Endothelial cell of umbilical vein (primary cell): ENCODE measurements around the gene MAGEB17. TPM values are rescaled to one million over a fixed set of nuclear protein-coding genes. Genes with fewer than 3 reads are reported as not detected.

Experiments used
- BruUV-seq: library from RNA; stranded (reverse); fragments of 400-500 nt; replicated peaks from 2 replicates; lab custom pipeline; 2021; lab: Mats Ljungman, UMichigan
- CTCF ChIA-PET: fragments of 300-600, 350-600 bp; sonication (Branson Sonifier 250); formaldehyde crosslinking; loops from one replicate; lab custom pipeline; 2021; ENCODE audit warnings: antibody characterized with exemption, inconsistent platforms; lab: Charles Lee
- POLR2A ChIA-PET: fragments of 300-600, 350-600 bp; sonication (Branson Sonifier 250); formaldehyde crosslinking; loops from one replicate; lab custom pipeline; 2021; ENCODE audit warnings: antibody characterized with exemption, inconsistent platforms; lab: Charles Lee
- DNase-seq: peaks from one replicate; pipeline ENCODE4 v3.0.0-alpha.2; 2011; ENCODE audit warnings: low read depth, low spot score
- FAIRE-seq: peaks from 2 replicates; lab custom pipeline; 2011; peaks lifted over from hg19 to GRCh38; lab: Jason Lieb, UNC
- H2AFZ ChIP-seq: 2 replicates; pipeline ENCODE4 v1.6.0; 2012; ENCODE audit warnings: low read depth, low read length, control low read depth, inconsistent platforms
- H3K27ac ChIP-seq: 2 replicates; pipeline ENCODE4 v1.5.1; 2011; ENCODE audit warnings: low read depth, mild to moderate bottlenecking, control low read depth, low read length, moderate library complexity; ENCODE audit not compliant: insufficient read depth
- H3K27me3 ChIP-seq, 2 experiments: 2 replicates each; pipeline versions ENCODE4 v1.6.0 to v1.6.1; 2011; ENCODE audit warnings: low read length in 2 of 2, mixed read lengths in 1 of 2; ENCODE audit not compliant: control insufficient read depth in 2 of 2, insufficient read depth in 2 of 2
- H3K36me3 ChIP-seq, 2 experiments: 2 replicates in 1 of 2; 3 replicates in 1 of 2; pipeline ENCODE4 v1.5.1; 2011; ENCODE audit warnings: low read length in 2 of 2, mild to moderate bottlenecking in 1 of 2, moderate library complexity in 1 of 2; ENCODE audit not compliant: control insufficient read depth in 2 of 2, insufficient read depth in 2 of 2; ENCODE audit errors: extremely low read depth in 1 of 2
- H3K4me1 ChIP-seq: 3 replicates; pipeline ENCODE4 v1.5.1; 2011; ENCODE audit warnings: mild to moderate bottlenecking, low read length; ENCODE audit not compliant: control insufficient read depth, insufficient read depth; ENCODE audit errors: extremely low read depth
- H3K4me2 ChIP-seq: 2 replicates; pipeline ENCODE4 v1.6.1; 2011; ENCODE audit warnings: low read length, control low read depth, mixed read lengths; ENCODE audit not compliant: insufficient read depth
- H3K4me3 ChIP-seq, 3 experiments: fragments of 200-600 bp in 1 of 3; sonication (generic), shearing (Covaris generic) in 1 of 3; replicated peaks in 1 of 3; 2 replicates each; pipeline ENCODE4 v1.5.1; 2011 to 2016; ENCODE audit warnings: control low read depth in 3 of 3, low read length in 3 of 3, mild to moderate bottlenecking in 2 of 3, inconsistent platforms in 1 of 3, low read depth in 1 of 3, moderate library complexity in 1 of 3; ENCODE audit not compliant: insufficient read depth in 1 of 3
- H3K79me2 ChIP-seq: 2 replicates; pipeline ENCODE4 v1.6.0; 2012; ENCODE audit warnings: low read length, inconsistent platforms; ENCODE audit not compliant: control insufficient read depth, insufficient read depth
- H3K9ac ChIP-seq: replicated peaks from 2 replicates; pipeline ENCODE3; 2011; ENCODE audit warnings: low read length, control low read depth; ENCODE audit not compliant: insufficient read depth; ENCODE audit errors: extremely low read depth
- H3K9me1 ChIP-seq: replicated peaks from 3 replicates; pipeline ENCODE4 v1.6.0; 2011; ENCODE audit warnings: mild to moderate bottlenecking, low read length; ENCODE audit not compliant: control insufficient read depth, insufficient read depth; ENCODE audit errors: extremely low read depth
- H3K9me3 ChIP-seq: replicated peaks from 2 replicates; pipeline ENCODE4 v1.5.1; 2012; ENCODE audit warnings: low read length, inconsistent platforms; ENCODE audit not compliant: control insufficient read depth, insufficient read depth
- H4K20me1 ChIP-seq: replicated peaks from 2 replicates; pipeline ENCODE3; 2011; ENCODE audit warnings: mild to moderate bottlenecking, low read length; ENCODE audit not compliant: control insufficient read depth, insufficient read depth; ENCODE audit errors: extremely low read depth
- EZH2 ChIP-seq: IDR thresholded peaks from 2 replicates; pipeline ENCODE4 v1.6.1; 2012; ENCODE audit warnings: borderline replicate concordance, low read depth, mild to moderate bottlenecking, moderate library complexity, low read length, inconsistent platforms; ENCODE audit not compliant: severe bottlenecking
- FOS ChIP-seq: IDR thresholded peaks from 2 replicates; pipeline ENCODE4 v1.6.1; 2011; ENCODE audit warnings: mild to moderate bottlenecking, low read length, moderate library complexity, borderline replicate concordance; ENCODE audit not compliant: insufficient read depth
- GATA2 ChIP-seq: IDR thresholded peaks from 2 replicates; pipeline ENCODE4 v1.7.0; 2011; ENCODE audit warnings: low read depth, mild to moderate bottlenecking, moderate library complexity, mixed read lengths, low read length; ENCODE audit not compliant: insufficient read length, insufficient read depth
- JUN ChIP-seq: IDR thresholded peaks from 2 replicates; pipeline ENCODE4 v1.6.1; 2011; ENCODE audit warnings: borderline replicate concordance, low read depth; ENCODE audit not compliant: insufficient read length, insufficient read depth
- MYC ChIP-seq: IDR thresholded peaks from one replicate; pipeline ENCODE4 v1.6.1; 2011; ENCODE audit warnings: mild to moderate bottlenecking, low read depth, low read length
- POLR2A ChIP-seq: IDR thresholded peaks from 2 replicates; pipeline ENCODE4 v1.6.1; 2012; ENCODE audit warnings: low read depth, mild to moderate bottlenecking, control low read depth, low read length
- POLR2AphosphoS5 ChIP-seq: IDR thresholded peaks from 2 replicates; pipeline ENCODE4 v1.6.1; 2012; ENCODE audit warnings: low read depth, mild to moderate bottlenecking, control low read depth, low read length, moderate library complexity; ENCODE audit not compliant: insufficient read depth
- dilution Hi-C: fragments of 300-500 bp; cut with MboI; formaldehyde crosslinking; loops from one replicate; pipeline ENCODE4 v1.15.0; 2019; ENCODE audit warnings: low sequenced_read_pairs; ENCODE audit not compliant: extremely low pct_ligation_motif_present
- intact Hi-C: fragments of 100-400 bp; cut with micrococcal nuclease; formaldehyde crosslinking; loops from one replicate; pipeline ENCODE4 v1.10.0; 2022
- polyA plus RNA-seq, 4 experiments: library from polyadenylated mRNA; depleted of rRNA in 3 of 4; stranded (reverse) in 3 of 4; unstranded in 1 of 4; fragments of >200 nt; gene quantifications; 2 replicates each; pipeline versions ENCODE4 v1.2.1 to v1.2.3, GENCODE V29; 2011 to 2012; ENCODE audit warnings: missing spikeins in 1 of 4
- total RNA-seq: library from RNA; stranded (reverse); gene quantifications from 2 replicates; pipeline ENCODE4 v1.2.3, GENCODE V29; 2021
- TF ChIP-seq, protein P1 (sequence below), 2 donors: IDR thresholded peaks; 1 replicate in 1 of 2; 2 replicates in 1 of 2; pipeline ENCODE4 v1.5.1; 2011; ENCODE audit warnings: low read length in 2 of 2, mild to moderate bottlenecking in 2 of 2, moderate library complexity in 2 of 2, control low read depth in 1 of 2, inconsistent platforms in 1 of 2, low read depth in 1 of 2; ENCODE audit not compliant: insufficient read depth in 1 of 2; ENCODE audit errors: extremely low read depth in 1 of 2
- TF ChIP-seq, protein P2 (sequence below): IDR thresholded peaks from 2 replicates; pipeline ENCODE4 v1.6.1; 2011; ENCODE audit not compliant: insufficient read depth, insufficient read length

MAGEB17 gene
- total and polyA plus RNA-seq, 2 donors (not counting 3 experiments of a cell fraction or from before 2014, with no cell fraction given): not detected

DNA sequence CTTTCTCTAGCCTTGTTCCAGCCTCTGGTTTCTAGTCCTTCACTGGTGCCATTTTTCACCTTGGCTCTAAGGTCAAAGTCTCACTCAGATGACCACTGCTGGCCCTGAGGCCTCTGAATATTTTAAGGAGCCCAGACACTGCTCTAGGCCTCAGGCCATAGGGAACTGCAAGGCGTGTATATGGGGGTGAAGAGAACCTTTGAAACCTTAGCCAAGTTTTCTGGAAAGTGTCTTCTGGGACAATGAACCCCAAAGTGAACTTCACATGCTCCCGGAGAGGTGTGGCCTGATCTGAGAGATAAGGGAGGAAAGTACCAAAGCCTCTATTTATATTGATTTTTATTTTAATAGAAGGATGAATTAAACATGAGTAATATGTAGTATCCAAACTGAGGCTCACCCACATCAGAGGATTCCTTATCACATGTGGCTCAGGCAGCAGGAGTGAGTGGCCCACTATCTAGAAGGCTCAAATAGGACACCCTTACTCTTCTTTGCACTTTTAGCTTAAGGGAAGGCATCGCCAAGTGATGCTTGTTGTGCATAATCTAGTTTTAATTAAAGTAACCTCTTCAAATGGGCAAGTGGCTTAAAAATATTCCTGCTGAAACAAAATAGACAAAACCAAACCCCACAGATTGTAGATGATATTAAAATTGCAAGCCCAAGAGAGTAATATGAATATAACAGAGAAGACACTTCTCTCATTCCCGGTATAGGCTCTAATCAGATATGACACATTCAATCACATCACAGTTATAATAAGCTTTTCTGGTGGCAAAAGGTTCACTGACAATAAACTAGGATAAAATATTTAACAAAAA is 25.6 kb upstream of the MAGEB17 start:
- dilution Hi-C loops: no loop called here
- Histone ChIP-seq H3K79me2 (no peaks in the 10 kb centered on the region), H3K27ac (no peak overlapping the region), H3K27me3 (no peaks in the 10 kb centered on the region), H4K20me1 (no peaks in the 10 kb centered on the region), H2AFZ (no peak overlapping the region), H3K4me3 (no peak overlapping the region), H3K9me1 (no peaks in the 10 kb centered on the region), H3K4me2 (no peak overlapping the region), H3K9ac (no peak overlapping the region), H3K9me3 (no peaks in the 10 kb centered on the region), H3K36me3 (no peaks in the 10 kb centered on the region), H3K4me1 (no peaks in the 10 kb centered on the region)
- FAIRE-seq (no peak), DNase-seq (no peak)
- POLR2A ChIA-PET: no interaction called here
- intact Hi-C loops: loop anchor here (5.0 kb wide), 1 partner anchor 36 kb away; no protein-coding TSS in a partner anchor
- TF ChIP-seq, protein P1, sequence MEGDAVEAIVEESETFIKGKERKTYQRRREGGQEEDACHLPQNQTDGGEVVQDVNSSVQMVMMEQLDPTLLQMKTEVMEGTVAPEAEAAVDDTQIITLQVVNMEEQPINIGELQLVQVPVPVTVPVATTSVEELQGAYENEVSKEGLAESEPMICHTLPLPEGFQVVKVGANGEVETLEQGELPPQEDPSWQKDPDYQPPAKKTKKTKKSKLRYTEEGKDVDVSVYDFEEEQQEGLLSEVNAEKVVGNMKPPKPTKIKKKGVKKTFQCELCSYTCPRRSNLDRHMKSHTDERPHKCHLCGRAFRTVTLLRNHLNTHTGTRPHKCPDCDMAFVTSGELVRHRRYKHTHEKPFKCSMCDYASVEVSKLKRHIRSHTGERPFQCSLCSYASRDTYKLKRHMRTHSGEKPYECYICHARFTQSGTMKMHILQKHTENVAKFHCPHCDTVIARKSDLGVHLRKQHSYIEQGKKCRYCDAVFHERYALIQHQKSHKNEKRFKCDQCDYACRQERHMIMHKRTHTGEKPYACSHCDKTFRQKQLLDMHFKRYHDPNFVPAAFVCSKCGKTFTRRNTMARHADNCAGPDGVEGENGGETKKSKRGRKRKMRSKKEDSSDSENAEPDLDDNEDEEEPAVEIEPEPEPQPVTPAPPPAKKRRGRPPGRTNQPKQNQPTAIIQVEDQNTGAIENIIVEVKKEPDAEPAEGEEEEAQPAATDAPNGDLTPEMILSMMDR (IDR thresholded peaks at IDR 0.05; ENCODE audit: extremely low read depth in 1 of 2, insufficient read depth in 1 of 2, low read depth in 1 of 2, low read length in 2 of 2): no peak
- TF ChIP-seq MYC (no peak), JUN (no peak), GATA2 (no peak), FOS (no peak), EZH2 (no peak), POLR2A (no peak), POLR2AphosphoS5 (no peak)
- TF ChIP-seq, protein P2, sequence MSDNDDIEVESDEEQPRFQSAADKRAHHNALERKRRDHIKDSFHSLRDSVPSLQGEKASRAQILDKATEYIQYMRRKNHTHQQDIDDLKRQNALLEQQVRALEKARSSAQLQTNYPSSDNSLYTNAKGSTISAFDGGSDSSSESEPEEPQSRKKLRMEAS: no peak
- BruUV-seq: no TSS peak
- CTCF ChIA-PET: interaction anchor here (1.4 to 1.5 kb wide), 2 partner anchors 211 to 523 kb away, joined by 3 read pairs; no protein-coding TSS in a partner anchor
